Loucy (cell line): ENCODE results near the gene ITIH1.

ENCODE experiments used
- EZH2phosphoT487 ChIP-seq: fragments of 200-600 bp; IDR thresholded peaks from 2 replicates; pipeline ENCODE4 v1.6.1; 2018; ENCODE audit warnings: antibody characterized with exemption, mild to moderate bottlenecking, moderate library complexity, borderline replicate concordance
- TF ChIP-seq, protein P1 (sequence below): fragments of 200-600 bp; sonication (generic); conservative IDR thresholded peaks from 2 replicates; pipeline ENCODE4 v1.5.1; 2014; ENCODE audit warnings: mild to moderate bottlenecking, antibody characterized with exemption, low read length

DNA sequence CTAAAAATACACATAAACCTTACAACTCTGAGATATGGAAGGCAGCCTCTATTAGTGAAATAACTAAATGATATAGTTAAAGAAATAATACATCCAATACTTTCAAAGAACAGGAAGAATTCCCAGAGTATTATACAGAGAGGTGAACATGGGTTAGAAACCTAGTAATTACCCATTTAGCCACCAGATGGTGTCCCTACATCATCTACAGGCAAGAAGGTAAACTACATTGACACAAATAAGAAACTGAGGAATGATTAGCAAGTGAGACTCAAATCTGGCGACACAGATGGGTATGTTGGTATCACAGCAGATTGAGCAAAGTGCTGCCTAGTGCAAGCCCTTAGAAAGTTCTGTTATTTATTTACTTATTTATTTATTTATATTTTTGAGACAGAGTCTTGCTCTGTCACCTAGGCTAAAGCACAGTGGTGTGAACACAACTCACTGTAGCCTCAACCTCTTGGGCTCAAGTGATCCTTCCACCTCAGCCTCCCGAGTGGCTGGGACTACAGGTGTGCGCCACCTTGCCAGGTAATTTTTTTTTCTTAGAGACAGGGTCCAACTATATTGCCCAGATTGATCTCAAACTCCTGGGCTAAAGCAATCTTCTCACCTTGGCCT is 34.9 kb upstream of the ITIH1 start:
- TF ChIP-seq, protein P1, sequence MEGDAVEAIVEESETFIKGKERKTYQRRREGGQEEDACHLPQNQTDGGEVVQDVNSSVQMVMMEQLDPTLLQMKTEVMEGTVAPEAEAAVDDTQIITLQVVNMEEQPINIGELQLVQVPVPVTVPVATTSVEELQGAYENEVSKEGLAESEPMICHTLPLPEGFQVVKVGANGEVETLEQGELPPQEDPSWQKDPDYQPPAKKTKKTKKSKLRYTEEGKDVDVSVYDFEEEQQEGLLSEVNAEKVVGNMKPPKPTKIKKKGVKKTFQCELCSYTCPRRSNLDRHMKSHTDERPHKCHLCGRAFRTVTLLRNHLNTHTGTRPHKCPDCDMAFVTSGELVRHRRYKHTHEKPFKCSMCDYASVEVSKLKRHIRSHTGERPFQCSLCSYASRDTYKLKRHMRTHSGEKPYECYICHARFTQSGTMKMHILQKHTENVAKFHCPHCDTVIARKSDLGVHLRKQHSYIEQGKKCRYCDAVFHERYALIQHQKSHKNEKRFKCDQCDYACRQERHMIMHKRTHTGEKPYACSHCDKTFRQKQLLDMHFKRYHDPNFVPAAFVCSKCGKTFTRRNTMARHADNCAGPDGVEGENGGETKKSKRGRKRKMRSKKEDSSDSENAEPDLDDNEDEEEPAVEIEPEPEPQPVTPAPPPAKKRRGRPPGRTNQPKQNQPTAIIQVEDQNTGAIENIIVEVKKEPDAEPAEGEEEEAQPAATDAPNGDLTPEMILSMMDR: peak; percentile 73
- TF ChIP-seq EZH2phosphoT487: no peak
